Mucosa of descending colon (tissue), 3 donors: ENCODE data around the gene RNF225. TPM values are rescaled to one million over a fixed set of nuclear protein-coding genes. Genes with fewer than 3 reads are reported as not detected.
"Not testable (repeated sequence)": the region's sequence is repeated elsewhere in the genome, so short reads cannot be mapped to it uniquely, and the experiment has no call there.

ENCODE experiments used
- ATAC-seq: fragments of 200-7000 bp; cut with Tn5 transposase; one replicate; pipeline ENCODE4 v1.9.1; 2020; ENCODE audit warnings: mild to moderate bottlenecking, moderate library complexity
- DNase-seq, 3 donors: peaks; one replicate each; pipeline ENCODE4 v3.0.0-alpha.2; 2020
- H3K36me3 ChIP-seq: fragments of 200-600 bp; one replicate; pipeline ENCODE4 v1.8.0; 2021; ENCODE audit warnings: low read depth, mild to moderate bottlenecking
- H3K4me1 ChIP-seq: fragments of 200-600 bp; one replicate; pipeline ENCODE4 v1.8.0; 2021; ENCODE audit warnings: low read depth, mild to moderate bottlenecking
- H3K4me3 ChIP-seq: fragments of 200-600 bp; one replicate; pipeline ENCODE4 v1.8.0; 2021; ENCODE audit warnings: mild to moderate bottlenecking
- H3K9me3 ChIP-seq: fragments of 200-600 bp; one replicate; pipeline ENCODE4 v1.8.0; 2021; ENCODE audit warnings: mild to moderate bottlenecking
- intact Hi-C, 2 donors: fragments of 100-400 bp; cut with DNase I in 1 of 2; cut with micrococcal nuclease in 1 of 2; formaldehyde crosslinking; loops; one replicate each; pipeline versions ENCODE4 v1.11.0 to v1.11.1; 2022; cut with DNase I, micrococcal nuclease
- total RNA-seq, 3 donors: library from RNA; stranded (reverse); fragmentation: NEBNext Ultra II Directional in 2 of 3; extraction: Animal tissue kit (Norgen Biotek cat#: 25700) in 2 of 3; gene quantifications; one replicate each; pipeline versions ENCODE4 v1.2.1 to v1.2.4, GENCODE V29; 2021 to 2023
- TF ChIP-seq, protein P1 (sequence below): fragments of 200-600 bp; IDR thresholded peaks from one replicate; pipeline ENCODE4 v1.8.0; 2022; ENCODE audit warnings: antibody characterized with exemption, mild to moderate bottlenecking
- donor health status: DM: no; HTN: no; CAD: no; lungs with moderate emphysema.
- donor health status: DM: no; HTN: no; CAD: no.
- donor health status: DM: no; HTN: yes; CAD: no.

RNF225 gene
- total RNA-seq, 3 donors from 2014 or later = not detected

DNA sequence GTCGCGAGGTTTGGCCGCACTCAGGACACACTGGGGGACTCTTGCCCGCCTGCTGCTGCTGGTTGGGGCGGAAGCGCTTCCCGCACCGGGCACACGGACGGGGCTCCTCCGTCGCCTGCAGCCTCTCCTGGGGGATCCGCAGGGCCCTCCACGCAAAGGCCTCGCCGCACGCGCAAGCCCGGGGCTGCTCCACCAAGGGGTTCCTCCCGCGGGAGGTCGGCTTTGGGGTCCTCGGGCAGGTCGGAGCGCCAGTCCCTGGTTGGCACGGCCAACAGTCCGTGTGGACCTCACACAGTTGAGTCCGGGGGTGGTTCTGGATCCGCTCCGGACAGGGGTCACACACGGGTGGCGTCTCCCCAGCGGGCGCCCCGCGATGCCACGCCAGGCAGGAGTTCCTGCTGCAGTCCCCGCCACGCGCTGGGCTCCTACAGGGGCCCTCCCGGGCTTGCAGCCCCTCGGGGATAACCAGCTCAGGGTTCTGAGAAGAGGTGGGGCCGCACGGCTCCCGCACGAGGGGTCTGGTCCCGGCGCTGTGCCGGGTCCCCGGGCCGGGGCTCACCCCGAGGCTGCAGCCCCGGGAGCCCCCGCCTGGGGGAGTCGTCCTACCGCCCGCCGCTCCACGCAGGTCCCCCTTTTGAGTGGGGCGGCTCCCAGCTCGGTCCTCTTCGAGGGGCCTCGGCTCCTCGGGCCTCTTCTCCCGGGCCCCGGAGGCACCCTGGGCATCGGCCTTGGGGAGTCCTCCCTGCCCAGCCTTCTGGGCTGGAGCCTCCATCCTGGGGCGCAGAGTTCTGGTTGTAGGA lies 26.7 kb upstream of the RNF225 start:
- Histone ChIP-seq H3K4me1 (no peaks in the 10 kb centered on the region), H3K9me3 (no peaks in the 10 kb centered on the region), H3K4me3 (no peak overlapping the region), H3K36me3 (no peaks in the 10 kb centered on the region)
- TF ChIP-seq, protein P1, sequence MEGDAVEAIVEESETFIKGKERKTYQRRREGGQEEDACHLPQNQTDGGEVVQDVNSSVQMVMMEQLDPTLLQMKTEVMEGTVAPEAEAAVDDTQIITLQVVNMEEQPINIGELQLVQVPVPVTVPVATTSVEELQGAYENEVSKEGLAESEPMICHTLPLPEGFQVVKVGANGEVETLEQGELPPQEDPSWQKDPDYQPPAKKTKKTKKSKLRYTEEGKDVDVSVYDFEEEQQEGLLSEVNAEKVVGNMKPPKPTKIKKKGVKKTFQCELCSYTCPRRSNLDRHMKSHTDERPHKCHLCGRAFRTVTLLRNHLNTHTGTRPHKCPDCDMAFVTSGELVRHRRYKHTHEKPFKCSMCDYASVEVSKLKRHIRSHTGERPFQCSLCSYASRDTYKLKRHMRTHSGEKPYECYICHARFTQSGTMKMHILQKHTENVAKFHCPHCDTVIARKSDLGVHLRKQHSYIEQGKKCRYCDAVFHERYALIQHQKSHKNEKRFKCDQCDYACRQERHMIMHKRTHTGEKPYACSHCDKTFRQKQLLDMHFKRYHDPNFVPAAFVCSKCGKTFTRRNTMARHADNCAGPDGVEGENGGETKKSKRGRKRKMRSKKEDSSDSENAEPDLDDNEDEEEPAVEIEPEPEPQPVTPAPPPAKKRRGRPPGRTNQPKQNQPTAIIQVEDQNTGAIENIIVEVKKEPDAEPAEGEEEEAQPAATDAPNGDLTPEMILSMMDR = no peak
- intact Hi-C loops = no loop called here
- ATAC-seq (no peak), DNase-seq (no peak)

DNA sequence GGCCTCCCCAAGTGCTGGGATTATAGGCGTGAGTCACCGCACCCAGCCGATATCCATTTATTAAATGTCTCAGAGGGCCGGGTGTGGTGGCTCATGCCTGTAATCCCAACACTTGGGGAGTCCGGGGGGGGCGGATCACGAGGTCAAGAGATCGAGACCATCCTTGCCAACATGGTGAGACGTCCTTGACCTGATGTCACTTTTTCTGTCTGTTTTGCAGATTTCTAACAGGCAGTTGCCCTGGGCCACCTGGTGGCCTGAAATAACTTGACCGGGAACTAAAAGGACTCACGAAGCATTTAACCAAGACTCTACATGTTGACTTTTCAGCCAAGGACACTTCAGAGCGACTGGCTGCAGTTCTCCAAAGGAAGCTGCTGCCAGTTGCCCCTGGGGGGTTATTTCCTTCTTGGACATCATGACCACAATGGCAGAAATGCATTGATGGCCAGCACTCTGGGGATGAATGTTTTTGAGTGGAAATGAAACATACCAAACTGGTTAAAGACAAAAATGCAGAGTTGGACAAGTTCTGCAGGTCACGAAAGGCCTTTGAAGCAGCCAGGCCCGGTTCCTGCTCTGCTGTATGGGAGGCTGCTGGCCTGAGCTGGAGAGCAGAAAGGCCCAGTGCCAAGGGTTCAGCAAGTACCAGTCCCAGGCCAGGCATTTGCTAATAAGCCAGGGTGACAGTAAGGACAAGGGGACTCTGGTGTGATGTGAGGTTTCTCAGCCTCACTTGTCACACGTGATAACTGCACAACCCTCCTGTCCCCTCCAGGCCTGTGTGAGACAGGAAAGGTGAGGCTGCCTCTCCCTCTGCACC lies 22.9 kb upstream of the RNF225 start:
- no peaks in the 10 kb centered on the region for H3K4me1 ChIP-seq
- DNase-seq = no peak
- intact Hi-C loops = no loop called here
- H3K4me3 ChIP-seq = no peak overlapping the region
- no peak for ATAC-seq
- TF ChIP-seq, protein P1 = no peak
- no peaks in the 10 kb centered on the region for H3K36me3 ChIP-seq
- no peaks in the 10 kb centered on the region for H3K9me3 ChIP-seq

DNA sequence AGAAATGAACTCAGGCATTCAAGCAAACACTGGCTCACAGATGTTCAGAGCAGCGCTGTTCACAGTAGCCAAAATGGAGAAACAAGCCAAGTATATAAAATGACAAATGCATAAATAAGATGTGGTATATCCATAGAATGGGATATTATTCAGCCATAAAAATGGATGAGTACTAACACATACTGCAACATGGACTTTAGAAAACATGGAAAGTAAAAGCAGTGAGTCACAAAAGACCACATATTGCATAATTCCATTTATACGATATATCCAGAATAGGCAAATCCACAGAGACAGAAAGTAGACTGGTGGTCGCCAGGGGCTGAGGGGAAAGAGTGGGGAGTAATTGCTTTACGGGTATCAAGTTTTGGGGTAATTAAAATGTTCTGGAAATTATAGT lies 21.3 kb upstream of the RNF225 start:
- ATAC-seq (no peak), DNase-seq (no peak)
- H3K4me3 ChIP-seq = no peak overlapping the region
- intact Hi-C loops = no loop called here
- no peaks in the 10 kb centered on the region for H3K9me3 ChIP-seq
- no peaks in the 10 kb centered on the region for H3K36me3 ChIP-seq
- no peaks in the 10 kb centered on the region for H3K4me1 ChIP-seq
- TF ChIP-seq, protein P1 = no peak

DNA sequence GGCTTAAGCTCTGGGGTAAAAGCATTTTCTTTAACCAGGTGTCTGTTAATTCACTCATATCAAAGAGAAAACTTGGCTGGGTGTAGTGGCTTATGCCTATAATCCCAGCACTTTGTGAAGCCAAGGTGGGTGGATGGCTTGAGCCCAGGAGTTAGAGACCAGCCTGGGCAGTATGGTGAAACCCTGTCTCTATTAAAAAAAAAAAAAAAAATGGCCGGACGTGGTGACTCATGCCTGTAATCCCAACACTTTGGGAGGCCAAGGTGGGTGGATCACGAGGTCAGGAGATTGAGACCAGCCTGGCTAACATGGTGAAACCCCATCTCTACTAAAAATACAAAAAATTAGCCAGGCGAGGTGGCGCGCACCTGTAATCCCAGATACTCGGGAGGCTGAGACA lies 18.7 kb upstream of the RNF225 start:
- DNase-seq, ATAC-seq, intact Hi-C loops, H3K4me3 ChIP-seq, H3K36me3 ChIP-seq, H3K9me3 ChIP-seq: not testable (repeated sequence)
- H3K4me1 ChIP-seq = peaks cover 11% of the 10 kb centered on the region

DNA sequence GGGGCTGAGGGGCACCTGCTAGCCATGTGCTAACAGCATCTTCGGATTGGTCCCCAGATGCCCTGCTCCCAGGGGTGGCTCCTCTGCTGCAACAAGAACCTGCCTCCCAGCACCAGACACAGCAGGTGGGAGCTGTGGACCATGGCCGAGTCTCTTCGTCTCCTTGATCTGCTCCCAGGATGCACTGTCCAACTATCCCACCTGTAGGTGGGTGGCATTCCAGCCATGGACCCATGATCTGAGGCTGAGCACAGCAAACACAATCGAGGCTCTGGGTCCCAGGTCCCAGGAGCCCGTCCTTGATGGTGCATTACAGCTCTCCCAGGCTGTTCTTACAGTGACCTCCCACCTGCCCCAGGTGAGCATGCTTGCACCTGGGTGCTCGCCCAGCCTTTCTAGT lies 16.2 kb upstream of the RNF225 start:
- DNase-seq = no peak
- TF ChIP-seq, protein P1 = no peak
- intact Hi-C loops = no loop called here

More for the DNA sequence above, 16.2 kb upstream of the RNF225 start:
- ATAC-seq = no peak
- no peak overlapping the region for H3K4me3 ChIP-seq
- H3K9me3 ChIP-seq = no peaks in the 10 kb centered on the region
- no peaks in the 10 kb centered on the region for H3K36me3 ChIP-seq
- peaks cover 13% of the 10 kb centered on the region for H3K4me1 ChIP-seq
